ENCODE results near the gene SLC19A1.

DNA sequence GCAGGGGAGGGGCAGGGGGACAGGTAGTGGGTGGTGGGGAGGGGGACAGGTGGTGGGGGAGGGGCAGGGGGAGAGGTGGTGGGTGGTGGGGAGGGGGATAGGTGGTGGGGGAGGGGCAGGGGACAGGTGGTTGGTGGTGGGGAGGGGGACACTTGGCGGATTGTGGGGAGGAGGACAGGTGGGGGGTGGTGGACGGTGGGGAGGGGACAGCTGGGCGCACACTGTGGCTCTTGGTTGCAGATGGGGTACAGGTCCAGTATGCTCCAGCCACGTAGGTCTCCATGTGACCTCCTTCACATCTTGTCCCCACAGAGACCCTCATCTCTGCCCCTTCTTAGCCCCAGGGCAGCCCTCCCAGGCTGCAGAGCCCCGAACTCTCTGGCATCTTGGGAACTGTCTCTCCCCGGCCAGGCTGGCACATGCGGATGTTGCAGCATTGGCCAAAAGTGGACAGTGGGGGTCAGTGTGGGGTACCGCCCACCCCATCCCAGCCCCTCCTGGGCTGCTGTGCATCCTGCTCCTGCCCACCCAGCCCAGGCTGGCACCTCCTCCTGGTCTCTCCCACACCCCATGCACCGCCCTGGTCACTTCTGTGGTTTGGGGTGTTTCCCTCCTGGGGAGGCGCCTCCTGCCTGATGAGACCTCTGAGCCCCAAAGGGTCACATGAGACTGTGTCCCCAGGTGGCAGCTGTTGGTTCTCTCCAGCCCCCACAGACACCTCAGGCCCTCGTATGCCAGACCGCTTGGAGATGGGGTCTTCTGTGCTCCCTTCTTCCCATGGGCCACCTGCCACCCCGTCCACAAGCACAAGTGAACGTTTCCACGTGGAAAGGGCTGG is 7.6 kb upstream of the SLC19A1 start:
- no peak for TF ChIP-seq EZH2 (IDR thresholded peaks at IDR 0.05; ENCODE audit: low read length, missing control alignments)
- TF ChIP-seq, protein P1, sequence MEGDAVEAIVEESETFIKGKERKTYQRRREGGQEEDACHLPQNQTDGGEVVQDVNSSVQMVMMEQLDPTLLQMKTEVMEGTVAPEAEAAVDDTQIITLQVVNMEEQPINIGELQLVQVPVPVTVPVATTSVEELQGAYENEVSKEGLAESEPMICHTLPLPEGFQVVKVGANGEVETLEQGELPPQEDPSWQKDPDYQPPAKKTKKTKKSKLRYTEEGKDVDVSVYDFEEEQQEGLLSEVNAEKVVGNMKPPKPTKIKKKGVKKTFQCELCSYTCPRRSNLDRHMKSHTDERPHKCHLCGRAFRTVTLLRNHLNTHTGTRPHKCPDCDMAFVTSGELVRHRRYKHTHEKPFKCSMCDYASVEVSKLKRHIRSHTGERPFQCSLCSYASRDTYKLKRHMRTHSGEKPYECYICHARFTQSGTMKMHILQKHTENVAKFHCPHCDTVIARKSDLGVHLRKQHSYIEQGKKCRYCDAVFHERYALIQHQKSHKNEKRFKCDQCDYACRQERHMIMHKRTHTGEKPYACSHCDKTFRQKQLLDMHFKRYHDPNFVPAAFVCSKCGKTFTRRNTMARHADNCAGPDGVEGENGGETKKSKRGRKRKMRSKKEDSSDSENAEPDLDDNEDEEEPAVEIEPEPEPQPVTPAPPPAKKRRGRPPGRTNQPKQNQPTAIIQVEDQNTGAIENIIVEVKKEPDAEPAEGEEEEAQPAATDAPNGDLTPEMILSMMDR (conservative IDR thresholded peaks at IDR 0.05 in 1 of 2, IDR thresholded peaks at IDR 0.05 in 1 of 2; ENCODE audit: low read depth in 1 of 2, low read length in 2 of 2), result no peak
